Neuronal stem cell (in vitro differentiated cells): ENCODE measurements around the gene FSD1.
A peak's percentile ranks its signal among the peaks of the same experiment; 100 is the strongest.

Experiments
- DNase-seq: peaks from one replicate; pipeline ENCODE4 v3.0.0-alpha.2; 2013; ENCODE audit warnings: low spot score
- H2AFZ ChIP-seq: one replicate; pipeline ENCODE4 v1.6.1; 2013; ENCODE audit warnings: mild to moderate bottlenecking, low read length, inconsistent platforms
- H2AK5ac ChIP-seq: 2 replicates; pipeline ENCODE4 v1.6.1; 2013; ENCODE audit warnings: low read depth, mild to moderate bottlenecking, inconsistent platforms, low read length, moderate library complexity, mixed read lengths
- H2BK120ac ChIP-seq: 2 replicates; pipeline ENCODE4 v1.6.1; 2013; ENCODE audit warnings: low read depth, mild to moderate bottlenecking, inconsistent platforms, low read length, moderate library complexity, mixed read lengths
- H2BK12ac ChIP-seq: one replicate; pipeline ENCODE4 v1.6.1; 2013; ENCODE audit warnings: low read length, inconsistent platforms
- H2BK15ac ChIP-seq: 2 replicates; pipeline ENCODE4 v1.6.1; 2013; ENCODE audit warnings: mild to moderate bottlenecking, low read length, inconsistent platforms, mixed read lengths
- H2BK5ac ChIP-seq: one replicate; pipeline ENCODE4 v1.6.1; 2013; ENCODE audit warnings: inconsistent platforms, mild to moderate bottlenecking, low read length, moderate library complexity
- H3K14ac ChIP-seq: one replicate; pipeline ENCODE4 v1.6.1; 2013; ENCODE audit warnings: low read length, inconsistent platforms
- H3K18ac ChIP-seq: 2 replicates; pipeline ENCODE4 v1.6.1; 2013; ENCODE audit warnings: low read length, inconsistent platforms
- H3K23ac ChIP-seq: 2 replicates; pipeline ENCODE4 v1.6.1; 2013; ENCODE audit warnings: low read depth, mild to moderate bottlenecking, mixed read lengths, low read length, inconsistent platforms; ENCODE audit not compliant: poor library complexity
- H3K27ac ChIP-seq: replicated peaks from 3 replicates; pipeline ENCODE4 v1.5.1; 2013; ENCODE audit warnings: low read length, inconsistent platforms
- H3K27me3 ChIP-seq, 3 experiments: 2 replicates each; pipeline ENCODE4 v1.6.1; 2013; ENCODE audit warnings: low read length in 3 of 3, mild to moderate bottlenecking in 2 of 3, inconsistent platforms in 1 of 3, low read depth in 1 of 3, mixed read lengths in 1 of 3, moderate library complexity in 1 of 3; ENCODE audit not compliant: control insufficient read depth in 3 of 3, insufficient read depth in 3 of 3
- H3K36me3 ChIP-seq, 2 donors: replicated peaks in 1 of 2; 2 replicates each; pipeline ENCODE4 v1.6.1; 2013; ENCODE audit warnings: low read length in 2 of 2; ENCODE audit not compliant: control insufficient read depth in 2 of 2, insufficient read depth in 2 of 2
- H3K4ac ChIP-seq: 2 replicates; pipeline ENCODE4 v1.6.1; 2013; ENCODE audit warnings: inconsistent platforms, mild to moderate bottlenecking, low read length, moderate library complexity
- H3K4me1 ChIP-seq, 2 donors: 1 replicate in 1 of 2; 2 replicates in 1 of 2; pipeline ENCODE4 v1.6.1; 2013; ENCODE audit warnings: low read length in 2 of 2, low read depth in 1 of 2; ENCODE audit not compliant: control insufficient read depth in 2 of 2, insufficient read depth in 1 of 2
- H3K4me2 ChIP-seq: one replicate; pipeline ENCODE4 v1.6.1; 2013; ENCODE audit warnings: mild to moderate bottlenecking, low read length, inconsistent platforms; ENCODE audit not compliant: insufficient read depth, poor library complexity, severe bottlenecking
- H3K4me3 ChIP-seq, 2 donors: 2 replicates each; pipeline ENCODE4 v1.5.1; 2013; ENCODE audit warnings: low read length in 2 of 2, mild to moderate bottlenecking in 2 of 2, inconsistent platforms in 1 of 2, moderate library complexity in 1 of 2
- H3K79me1 ChIP-seq: one replicate; pipeline ENCODE4 v1.6.1; 2013; ENCODE audit warnings: low read depth, mild to moderate bottlenecking, inconsistent platforms, low read length, moderate library complexity
- H3K9ac ChIP-seq: one replicate; pipeline ENCODE4 v1.6.1; 2013; ENCODE audit warnings: mild to moderate bottlenecking, low read depth, low read length, inconsistent platforms; ENCODE audit not compliant: poor library complexity
- H3K9me3 ChIP-seq, 2 donors: replicated peaks in 1 of 2; 2 replicates each; pipeline versions ENCODE3 to v1.6.1; 2013; ENCODE audit warnings: low read length in 2 of 2, mild to moderate bottlenecking in 2 of 2, inconsistent platforms in 1 of 2, low read depth in 1 of 2, mixed read lengths in 1 of 2, moderate library complexity in 1 of 2; ENCODE audit not compliant: control insufficient read depth in 2 of 2, insufficient read depth in 1 of 2
- H4K8ac ChIP-seq: one replicate; pipeline ENCODE4 v1.6.1; 2013; ENCODE audit warnings: low read depth, mild to moderate bottlenecking, inconsistent platforms, low read length, moderate library complexity
- H4K91ac ChIP-seq: one replicate; pipeline ENCODE4 v1.6.1; 2013; ENCODE audit warnings: low read length, low read depth, mild to moderate bottlenecking, inconsistent platforms; ENCODE audit not compliant: poor library complexity
- WGBS, 2 donors: extraction: QIAGEN DNeasy Blood & Tissue Kit; methylation state at CpG; one replicate each; pipeline ENCODE4 v1.1.7; 2013; ENCODE audit warnings: missing lambda C conversion rate in 2 of 2, mixed read lengths in 1 of 2; ENCODE audit not compliant: insufficient read length in 2 of 2, insufficient replicate concordance in 1 of 2; ENCODE audit errors: extremely low coverage in 2 of 2; 5-methylcytosine and 5-hydroxymethylcytosine counted together

FSD1 gene

GRCh38 chr19:4326837-4327251, 22.4 kb downstream of the FSD1 start:
- no peak overlapping the region for H3K27ac ChIP-seq
- peak overlapping the region; percentile 78 for H3K4me2 ChIP-seq
- no peak overlapping the region for H3K4ac ChIP-seq
- H4K91ac ChIP-seq: no peak overlapping the region
- H2AFZ ChIP-seq: peak overlapping the region; percentile 78
- WGBS, 2 donors: no CpG with 5 or more reads among the region's 33 CpGs
- H3K4me3 ChIP-seq: peak overlapping the region in 1 of 2 donors; percentile 55
- H3K36me3 ChIP-seq: peaks cover 0 to 6% of the 10 kb centered on the region in 2 donors
- H2BK15ac ChIP-seq: no peak overlapping the region
- H2BK12ac ChIP-seq: no peak overlapping the region
- peak overlapping the region; percentile 63 for H3K9ac ChIP-seq
- H3K27me3 ChIP-seq: no peaks in the 10 kb centered on the region
- H2AK5ac ChIP-seq: peak overlapping the region; percentile 40
- peak overlapping the region; percentile 95 for H3K23ac ChIP-seq
- H2BK5ac ChIP-seq: peak overlapping the region; percentile 78
- peak; percentile 64 for DNase-seq
- no peak overlapping the region for H3K14ac ChIP-seq
- H2BK120ac ChIP-seq: peak overlapping the region; percentile 3
- peaks cover 7 to 8% of the 10 kb centered on the region in 2 donors for H3K4me1 ChIP-seq
- H3K18ac ChIP-seq: peak overlapping the region; percentile 95
- peak overlapping the region; percentile 86 for H4K8ac ChIP-seq
- H3K9me3 ChIP-seq: no peaks in the 10 kb centered on the region
- H3K79me1 ChIP-seq: peaks cover 2% of the 10 kb centered on the region

GRCh38 chr19:4327252-4327876, 23.0 kb downstream of the FSD1 start:
- Histone ChIP-seq H2BK15ac (no peak overlapping the region), H3K27me3 (no peaks in the 10 kb centered on the region), H3K4me2 (peak overlapping the region; percentile 78), H3K14ac (no peak overlapping the region), H3K9me3 (no peaks in the 10 kb centered on the region), H3K18ac (peak overlapping the region; percentile 95), H3K79me1 (peaks cover 2% of the 10 kb centered on the region), H2BK12ac (peak overlapping the region; percentile 41), H3K9ac (peak overlapping the region; percentile 63), H3K4ac (no peak overlapping the region), H3K36me3 (peaks cover 0 to 6% of the 10 kb centered on the region in 2 donors), H3K4me1 (peaks cover 7 to 8% of the 10 kb centered on the region in 2 donors), H3K23ac (peak overlapping the region; percentile 95), H2AFZ (peak overlapping the region; percentile 78), H2BK5ac (peak overlapping the region; percentile 78), H2BK120ac (peak overlapping the region; percentile 3), H3K4me3 (peak overlapping the region; percentile 32 to 69), H4K91ac (no peak overlapping the region), H3K27ac (peak overlapping the region; percentile 3), H4K8ac (peak overlapping the region; percentile 86), H2AK5ac (peak overlapping the region; percentile 40)
- WGBS, 2 donors: no CpG with 5 or more reads among the region's 30 CpGs
- DNase-seq: peak; percentile 85

GRCh38 chr19:4327877-4328242, 23.5 kb downstream of the FSD1 start:
- Histone ChIP-seq H2BK12ac (no peak overlapping the region), H3K4me1 (peaks cover 7 to 8% of the 10 kb centered on the region in 2 donors), H2AFZ (peak overlapping the region; percentile 78), H3K9ac (no peak overlapping the region), H3K4me3 (peak overlapping the region; percentile 26 to 32), H4K91ac (no peak overlapping the region), H4K8ac (no peak overlapping the region), H2BK15ac (no peak overlapping the region), H2BK5ac (no peak overlapping the region), H3K4ac (no peak overlapping the region), H3K27ac (peak overlapping the region; percentile 3), H3K18ac (peak overlapping the region; percentile 85), H2AK5ac (peak overlapping the region; percentile 6), H3K27me3 (no peaks in the 10 kb centered on the region), H3K14ac (no peak overlapping the region), H3K23ac (no peak overlapping the region), H3K36me3 (peaks cover 0 to 3% of the 10 kb centered on the region in 2 donors), H3K79me1 (peaks cover 2% of the 10 kb centered on the region), H3K4me2 (peak overlapping the region; percentile 78), H2BK120ac (no peak overlapping the region), H3K9me3 (no peaks in the 10 kb centered on the region)
- no CpG with 5 or more reads among the region's 13 CpGs for WGBS, 2 donors
- DNase-seq: no peak

- Histone ChIP-seq H3K27ac (no peak overlapping the region), H3K23ac (peak overlapping the region; percentile 96), H3K4me3 (peak overlapping the region; percentile 79 to 90), H2BK15ac (peak overlapping the region; percentile 92), H3K14ac (peak overlapping the region; percentile 56), H2AK5ac (peak overlapping the region; percentile 90), H2BK120ac (no peak overlapping the region), H3K18ac (peak overlapping the region; percentile 97), H4K8ac (no peak overlapping the region), H2BK5ac (no peak overlapping the region), H3K4me2 (peak overlapping the region; percentile 80), H2BK12ac (peak overlapping the region; percentile 58), H3K9ac (peak overlapping the region; percentile 88), H4K91ac (no peak overlapping the region), H3K4ac (no peak overlapping the region), H2AFZ (peak overlapping the region; percentile 99), H3K27me3 (no peaks in the 10 kb centered on the region), H3K4me1 (peaks cover 7 to 8% of the 10 kb centered on the region in 2 donors), H3K9me3 (no peaks in the 10 kb centered on the region), H3K36me3 (peaks cover 0 to under 1% of the 10 kb centered on the region in 2 donors), H3K79me1 (peaks cover 2% of the 10 kb centered on the region)
- no CpG with 5 or more reads among the region's 49 CpGs for WGBS, 2 donors
- DNase-seq: peak; percentile 97
Measured at GRCh38 chr19:4328243-4328990, 24.0 kb downstream of the FSD1 start.
